A549 (cell line): ENCODE measurements around the gene ARHGEF11. TPM values are rescaled to one million over a fixed set of nuclear protein-coding genes. Genes with fewer than 3 reads are reported as not detected.

Experiments used
- ATAC-seq, 2 experiments: fragments of 200-7000 bp in 1 of 2; fragments of >200 bp in 1 of 2; cut with Nextera tagmentation in 1 of 2; cut with Tn5 transposase in 1 of 2; 3 replicates each; pipeline versions ENCODE4 v1.8.0 to v1.9.1; 2018 to 2020; ENCODE audit warnings: mild to moderate bottlenecking in 1 of 2, moderate library complexity in 1 of 2
- CTCF ChIA-PET: fragments of 300-600 bp; sonication (Branson Sonifier 250); formaldehyde crosslinking; extraction: SDS; loops from one replicate; lab custom pipeline; 2021; ENCODE audit warnings: antibody characterized with exemption, inconsistent platforms; lab: Yijun Ruan, JAX
- POLR2A ChIA-PET: fragments of 350-600 bp; formaldehyde crosslinking; extraction: SDS; loops from one replicate; lab custom pipeline; 2021; ENCODE audit warnings: antibody characterized with exemption, inconsistent platforms; lab: Yijun Ruan, JAX
- DNase-seq, 2 experiments: peaks; one replicate each; pipeline versions ENCODE4 v3.0.0 to v3.0.0-alpha.2; 2011 to 2016; ENCODE audit warnings: low read depth in 1 of 2, low spot score in 1 of 2
- FAIRE-seq: peaks from 2 replicates; lab custom pipeline; 2011; peaks lifted over from hg19 to GRCh38; lab: Jason Lieb, UNC
- H3K27ac ChIP-seq, 2 experiments: fragments of >200 bp; sonication (Bioruptor Twin); formaldehyde crosslinking; 3 replicates each; pipeline ENCODE4 v1.5.1; 2016 to 2017
- H3K4me1 ChIP-seq: fragments of >200 bp; sonication (Bioruptor Twin); formaldehyde crosslinking; 3 replicates; pipeline ENCODE4 v1.6.1; 2016
- H3K4me2 ChIP-seq: fragments of >200 bp; sonication (Bioruptor Twin); formaldehyde crosslinking; 3 replicates; pipeline ENCODE4 v1.6.1; 2016
- H3K4me3 ChIP-seq: fragments of >200 bp; sonication (Bioruptor Twin); formaldehyde crosslinking; 3 replicates; pipeline ENCODE4 v1.5.1; 2016
- H3K9me3 ChIP-seq: fragments of >200 bp; sonication (Bioruptor Twin); formaldehyde crosslinking; 3 replicates; pipeline ENCODE4 v1.6.1; 2016
- BHLHE40 ChIP-seq: IDR thresholded peaks from 2 replicates; pipeline ENCODE4 v1.6.1; 2012; ENCODE audit warnings: low read depth, low read length, inconsistent platforms
- CBX2 ChIP-seq: fragments of 200-600 bp; sonication (generic); IDR thresholded peaks from 2 replicates; pipeline ENCODE4 v1.6.1; 2016; ENCODE audit warnings: low read depth, mild to moderate bottlenecking, borderline replicate concordance
- CHD4 ChIP-seq: fragments of 200-600 bp; sonication (generic); IDR thresholded peaks from 2 replicates; pipeline ENCODE4 v1.6.1; 2016; ENCODE audit warnings: antibody characterized with exemption, mild to moderate bottlenecking, borderline replicate concordance
- EHMT2 ChIP-seq: fragments of 200-600 bp; sonication (generic); IDR thresholded peaks from 2 replicates; pipeline ENCODE4 v1.6.1; 2016; ENCODE audit warnings: antibody characterized with exemption, low read depth, mild to moderate bottlenecking, moderate library complexity
- EP300 ChIP-seq, 2 experiments: fragments of >200 bp; sonication (Bioruptor Twin); formaldehyde crosslinking; IDR thresholded peaks; 2 replicates in 1 of 2; 3 replicates in 1 of 2; pipeline ENCODE4 v1.6.1; 2016 to 2017
- ESRRA ChIP-seq: fragments of 150-350 bp; IDR thresholded peaks from 2 replicates; pipeline ENCODE4 v1.6.1; 2014; ENCODE audit warnings: mild to moderate bottlenecking, low read length, borderline replicate concordance
- FOSB ChIP-seq: fragments of 250-450 bp; sonication (Bioruptor Pico); IDR thresholded peaks from 2 replicates; pipeline ENCODE4 v1.5.0; 2020; ENCODE audit warnings: mild to moderate bottlenecking, moderate library complexity
- HDAC2 ChIP-seq: fragments of 200-600 bp; sonication (generic); IDR thresholded peaks from 2 replicates; pipeline ENCODE4 v1.6.1; 2016
- HEYL ChIP-seq: fragments of 250-450 bp; sonication (Bioruptor Pico); IDR thresholded peaks from 2 replicates; pipeline ENCODE4 v1.8.0; 2021; ENCODE audit warnings: mild to moderate bottlenecking, moderate library complexity
- POLR2A ChIP-seq: IDR thresholded peaks from 2 replicates; pipeline ENCODE4 v1.6.1; 2012; ENCODE audit warnings: mild to moderate bottlenecking, low read length
- RARB ChIP-seq: fragments of 250-450 bp; sonication (Bioruptor Pico); IDR thresholded peaks from 2 replicates; pipeline ENCODE4 v1.8.0; 2021; ENCODE audit warnings: mild to moderate bottlenecking, moderate library complexity
- TFCP2L1 ChIP-seq: fragments of 250-450 bp; sonication (Bioruptor Pico); IDR thresholded peaks from 2 replicates; pipeline ENCODE4 v1.5.0; 2021; ENCODE audit warnings: mild to moderate bottlenecking
- ZFP36 ChIP-seq: fragments of 450-650 bp; IDR thresholded peaks from 2 replicates; pipeline ENCODE4 v1.6.1; 2014; ENCODE audit warnings: borderline replicate concordance; ENCODE audit not compliant: partially characterized antibody
- ZNF302 ChIP-seq: fragments of 250-450 bp; sonication (Bioruptor Pico); IDR thresholded peaks from 2 replicates; pipeline ENCODE4 v1.9.0; 2021; ENCODE audit warnings: inconsistent platforms, mild to moderate bottlenecking, moderate library complexity
- ZSCAN20 ChIP-seq: fragments of 250-450 bp; sonication (Bioruptor Pico); IDR thresholded peaks from 2 replicates; pipeline ENCODE4 v1.8.0; 2022; ENCODE audit warnings: mild to moderate bottlenecking, moderate library complexity
- WGBS: methylation state at CpG from one replicate; pipeline ENCODE4 v1.1.6; 2017; ENCODE audit errors: missing lambda C conversion rate; 5-methylcytosine and 5-hydroxymethylcytosine counted together
- polyA plus RNA-seq, 4 experiments: library from polyadenylated mRNA; depleted of rRNA in 3 of 4; stranded (reverse); fragments of >200 nt; fragmentation: RNase III in 1 of 4; extraction: RNeasy Plus Mini Kit Qiagen cat#74134 plus additional on column Dnase treatment in 1 of 4; gene quantifications; 2 replicates in 3 of 4; 3 replicates in 1 of 4; pipeline ENCODE4 v1.2.3, GENCODE V29; 2011 to 2017
- small RNA-seq, 6 experiments: library from RNA; depleted of rRNA; stranded (forward); fragments of <200 nt; gene quantifications; one replicate each; pipeline ENCODE3, GENCODE V24; 2012
- TF ChIP-seq, protein P1 (sequence below): fragments of >200 bp; sonication (Bioruptor Twin); formaldehyde crosslinking; IDR thresholded peaks from 2 replicates; pipeline ENCODE4 v1.6.1; 2016
- TF ChIP-seq, protein P2 (sequence below): fragments of >200 bp; sonication (Bioruptor Twin); formaldehyde crosslinking; IDR thresholded peaks from 3 replicates; pipeline ENCODE4 v1.6.1; 2016

ARHGEF11 gene
- polyA plus RNA-seq, 2 of the 4 experiments (the other 2 are of a cell fraction), result 15.7 to 17.1 TPM

DNA sequence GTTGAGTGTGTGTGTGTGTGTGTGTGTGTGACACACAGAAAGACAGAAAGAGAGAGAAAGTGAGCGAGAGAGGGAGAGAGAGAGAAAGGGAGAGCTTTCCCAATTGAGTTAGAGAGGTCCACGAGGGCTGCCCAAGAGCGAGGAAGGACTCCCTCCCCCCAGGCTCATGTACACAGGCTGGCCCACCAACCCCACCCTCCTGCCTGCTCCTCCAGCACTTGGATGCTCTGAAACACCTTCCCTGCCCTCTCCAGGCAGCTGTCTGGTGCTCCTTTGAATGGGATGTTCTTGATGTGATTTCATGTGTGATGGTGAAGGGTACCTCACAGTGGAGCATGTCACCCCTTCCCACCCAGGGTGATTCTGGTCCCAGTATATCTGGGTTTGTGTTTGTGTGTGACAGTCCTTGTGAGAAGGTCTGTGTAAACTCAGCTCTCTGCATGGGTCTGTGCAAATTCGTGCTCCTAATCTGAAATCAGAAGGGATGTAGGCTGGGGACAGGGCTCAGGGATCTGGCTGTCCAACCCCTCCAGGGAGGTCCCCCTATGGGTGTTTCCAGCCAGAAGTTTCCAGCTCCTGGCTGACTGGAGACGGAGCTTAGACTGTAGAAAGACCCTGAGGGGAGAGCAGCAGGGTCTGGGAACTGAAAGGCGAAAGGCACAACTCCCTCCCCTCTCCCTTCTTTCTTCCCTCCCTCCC, 158.8 kb downstream of the ARHGEF11 start:
- CTCF ChIA-PET, result interaction anchor here (1.0 to 20.8 kb wide), 11 partner anchors 13 to 199 kb away, joined by 3 to 341 read pairs (median 30); partner anchors contain the start of genes INSRR, ISG20L2, LRRC71 and METTL25B
- Histone ChIP-seq H3K4me3 (no peak overlapping the region), H3K4me2 (no peak overlapping the region), H3K9me3 (no peaks in the 10 kb centered on the region), H3K27ac (no peak overlapping the region), H3K4me1 (no peaks in the 10 kb centered on the region; the same call in 2 of the 3 replicates)
- WGBS, result 48% methylated on average over 6 of the region's 6 CpGs
- ATAC-seq (no peak), DNase-seq (no peak), FAIRE-seq (no peak)
- POLR2A ChIA-PET, result no interaction called here
- TF ChIP-seq POLR2A, result no peak
- no peak for TF ChIP-seq CBX2
- no peak for TF ChIP-seq EHMT2

DNA sequence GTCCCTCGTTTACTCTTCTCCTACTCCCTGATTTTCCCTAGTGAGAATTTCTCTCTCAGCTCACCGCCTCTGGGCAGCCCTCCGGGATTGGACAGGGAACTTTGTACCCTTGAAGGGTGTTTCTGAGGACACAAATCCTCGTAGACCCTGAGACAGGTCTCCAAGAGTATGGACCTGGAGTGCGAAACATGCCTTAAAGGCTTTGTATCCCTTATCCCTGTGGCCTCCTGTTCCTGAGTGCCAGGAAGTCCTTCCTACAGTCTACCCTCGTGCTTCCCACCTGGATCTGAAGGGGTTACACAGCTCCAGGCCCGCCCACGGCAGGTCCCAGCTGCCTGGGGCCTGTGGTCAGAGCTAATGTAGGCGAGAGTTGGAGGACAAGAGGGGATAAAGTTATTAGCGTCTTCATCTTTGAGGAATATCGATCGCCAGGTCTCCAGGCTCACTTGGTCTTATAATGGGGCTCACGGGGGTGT, 159.6 kb downstream of the ARHGEF11 start:
- POLR2A ChIA-PET, result no interaction called here
- FAIRE-seq (no peak), DNase-seq (no peak), ATAC-seq (no peak)
- CTCF ChIA-PET, result interaction anchor here (0.6 to 20.8 kb wide), 11 partner anchors 12 to 231 kb away, joined by 3 to 341 read pairs (median 15); partner anchors contain the start of genes INSRR, ISG20L2, LRRC71 and METTL25B
- 62% methylated on average over 13 of the region's 13 CpGs for WGBS
- Histone ChIP-seq H3K4me3 (no peak overlapping the region), H3K9me3 (no peaks in the 10 kb centered on the region), H3K27ac (no peak overlapping the region), H3K4me2 (no peak overlapping the region), H3K4me1 (no peaks in the 10 kb centered on the region)
- TF ChIP-seq BHLHE40, result no peak
- TF ChIP-seq ZFP36, result peak; percentile 90

DNA sequence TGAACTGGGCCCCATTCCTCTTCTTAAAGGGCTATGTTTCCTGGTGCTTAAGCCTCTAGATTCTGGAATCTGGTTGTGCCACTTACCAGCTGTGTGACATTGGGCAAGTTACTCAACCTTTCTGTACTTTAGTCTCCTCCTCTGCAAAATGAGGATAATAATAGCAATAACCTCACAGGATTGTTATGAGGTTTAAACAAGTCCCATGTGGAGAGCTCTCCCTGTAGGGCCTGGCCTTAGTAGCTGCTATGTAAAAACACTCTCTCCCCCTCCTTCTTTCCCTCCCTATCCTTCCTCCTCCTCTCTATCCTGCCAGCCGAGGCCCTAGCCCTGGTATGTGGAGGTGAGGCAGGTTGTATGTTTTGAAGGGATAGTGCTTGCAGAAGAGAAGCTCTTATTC, 160.2 kb downstream of the ARHGEF11 start:
- TF ChIP-seq RARB (CRISPR knock-in tag), result no peak
- TF ChIP-seq, protein P1, sequence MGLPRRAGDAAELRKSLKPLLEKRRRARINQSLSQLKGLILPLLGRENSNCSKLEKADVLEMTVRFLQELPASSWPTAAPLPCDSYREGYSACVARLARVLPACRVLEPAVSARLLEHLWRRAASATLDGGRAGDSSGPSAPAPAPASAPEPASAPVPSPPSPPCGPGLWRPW, result no peak
- TF ChIP-seq, protein P2, sequence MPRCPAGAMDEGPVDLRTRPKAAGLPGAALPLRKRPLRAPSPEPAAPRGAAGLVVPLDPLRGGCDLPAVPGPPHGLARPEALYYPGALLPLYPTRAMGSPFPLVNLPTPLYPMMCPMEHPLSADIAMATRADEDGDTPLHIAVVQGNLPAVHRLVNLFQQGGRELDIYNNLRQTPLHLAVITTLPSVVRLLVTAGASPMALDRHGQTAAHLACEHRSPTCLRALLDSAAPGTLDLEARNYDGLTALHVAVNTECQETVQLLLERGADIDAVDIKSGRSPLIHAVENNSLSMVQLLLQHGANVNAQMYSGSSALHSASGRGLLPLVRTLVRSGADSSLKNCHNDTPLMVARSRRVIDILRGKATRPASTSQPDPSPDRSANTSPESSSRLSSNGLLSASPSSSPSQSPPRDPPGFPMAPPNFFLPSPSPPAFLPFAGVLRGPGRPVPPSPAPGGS, result no peak
- no peak for TF ChIP-seq BHLHE40
- no peak for TF ChIP-seq ZNF302 (CRISPR knock-in tag)
- no peak for TF ChIP-seq FOSB (CRISPR knock-in tag)
- TF ChIP-seq TFCP2L1, result no peak
- TF ChIP-seq HEYL, result no peak
- no peak for TF ChIP-seq HDAC2
- no peak for TF ChIP-seq EHMT2
- no peak for TF ChIP-seq EP300 (IDR thresholded peaks at IDR 0.05)
- no peak for TF ChIP-seq ESRRA
- no peak for TF ChIP-seq ZSCAN20 (CRISPR knock-in tag)
- TF ChIP-seq CHD4, result no peak
- H3K4me2 ChIP-seq, result no peak overlapping the region
- DNase-seq, result no peak
- no peaks in the 10 kb centered on the region for H3K9me3 ChIP-seq
- ChIA-PET POLR2A (no interaction called here), CTCF (interaction anchor here (0.6 to 20.8 kb wide), 12 partner anchors 11 to 230 kb away, joined by 3 to 341 read pairs (median 6); partner anchors contain the start of genes INSRR, LRRC71 and NTRK1)
- no peaks in the 10 kb centered on the region for H3K4me1 ChIP-seq
- no peak for ATAC-seq
- no peak overlapping the region for H3K27ac ChIP-seq
- no peak for FAIRE-seq
- no peak overlapping the region for H3K4me3 ChIP-seq
- 65% methylated on average over 1 of the region's 1 CpG for WGBS

Small RNA genes lying within 50 kb of the gene (small RNA-seq; reads per million reads assigned to genes)
- gene MIR765 (0 to 0.12 (median 0) reads per million in 6 experiments), gene RN7SL612P (0 reads per million in 6 experiments)

Other genes starting within 250 kb of the ARHGEF11 start
- 1.4 and 1.8 TPM in 2 replicates for gene SH2D2A, start 228.9 kb downstream of the ARHGEF11 start, polyA plus RNA-seq (2011; rRNA removed)
- 1.6 to 1.8 TPM (median 1.8 TPM) in 3 replicates for gene SH2D2A, start 228.9 kb downstream of the ARHGEF11 start, polyA plus RNA-seq (2017; fragmentation: RNase III; extraction: RNeasy Plus Mini Kit Qiagen cat#74134 plus additional on column Dnase treatment)
- not detected in 2 replicates for gene INSRR, start 186.6 kb downstream of the ARHGEF11 start, polyA plus RNA-seq (2011; rRNA removed)
- not detected in 3 replicates for gene INSRR, start 186.6 kb downstream of the ARHGEF11 start, polyA plus RNA-seq (2017; fragmentation: RNase III; extraction: RNeasy Plus Mini Kit Qiagen cat#74134 plus additional on column Dnase treatment)
- 0.05 and 0.07 TPM in 2 replicates for gene NTRK1, start 184.9 kb downstream of the ARHGEF11 start, polyA plus RNA-seq (2011; rRNA removed)
- 0.08 to 0.18 TPM (median 0.10 TPM) in 3 replicates for gene NTRK1, start 184.9 kb downstream of the ARHGEF11 start, polyA plus RNA-seq (2017; fragmentation: RNase III; extraction: RNeasy Plus Mini Kit Qiagen cat#74134 plus additional on column Dnase treatment)
- gene PEAR1, start 152.0 kb downstream of the ARHGEF11 start, polyA plus RNA-seq (2011; rRNA removed), result 1.7 and 2.9 TPM in 2 replicates
- gene PEAR1, start 152.0 kb downstream of the ARHGEF11 start, polyA plus RNA-seq (2017; fragmentation: RNase III; extraction: RNeasy Plus Mini Kit Qiagen cat#74134 plus additional on column Dnase treatment), result 5.0 to 7.5 TPM (median 6.3 TPM) in 3 replicates
- gene LRRC71, start 125.1 kb downstream of the ARHGEF11 start, polyA plus RNA-seq (2011; rRNA removed), result 0.15 TPM in 1 of 2 replicates, not detected in the other
- 0.10 to 0.33 TPM (median 0.14 TPM) in 3 replicates for gene LRRC71, start 125.1 kb downstream of the ARHGEF11 start, polyA plus RNA-seq (2017; fragmentation: RNase III; extraction: RNeasy Plus Mini Kit Qiagen cat#74134 plus additional on column Dnase treatment)
- gene ETV3L, start 54.1 kb upstream of the ARHGEF11 start, polyA plus RNA-seq (2011; rRNA removed), result not detected in 2 replicates
- gene ETV3L, start 54.1 kb upstream of the ARHGEF11 start, polyA plus RNA-seq (2017; fragmentation: RNase III; extraction: RNeasy Plus Mini Kit Qiagen cat#74134 plus additional on column Dnase treatment), result not detected in 3 replicates
- 12.3 and 14.5 TPM in 2 replicates for gene ETV3, start 92.7 kb upstream of the ARHGEF11 start, polyA plus RNA-seq (2011; rRNA removed)
- gene ETV3, start 92.7 kb upstream of the ARHGEF11 start, polyA plus RNA-seq (2017; fragmentation: RNase III; extraction: RNeasy Plus Mini Kit Qiagen cat#74134 plus additional on column Dnase treatment), result 10.2 to 11.1 TPM (median 11.1 TPM) in 3 replicates